Liver (tissue), 9 donors: Measurements from ENCODE around the gene KCNK10. TPM values are rescaled to one million over a fixed set of nuclear protein-coding genes. Genes with fewer than 3 reads are reported as not detected.

Source experiments
- DNase-seq: peaks from one replicate; pipeline ENCODE4 v3.0.0-alpha.2; 2017; ENCODE audit warnings: low spot score
- H3K27ac ChIP-seq, 2 donors: one replicate each; pipeline ENCODE4 v1.7.0; 2013; ENCODE audit warnings: inconsistent platforms in 2 of 2, low read length in 2 of 2, control low read depth in 1 of 2, low read depth in 1 of 2, mild to moderate bottlenecking in 1 of 2
- H3K27me3 ChIP-seq, 4 donors: one replicate each; pipeline versions ENCODE4 v1.6.1 to v1.7.0; 2013; ENCODE audit warnings: low read length in 3 of 4, inconsistent platforms in 1 of 4, mild to moderate bottlenecking in 1 of 4, moderate library complexity in 1 of 4; ENCODE audit not compliant: control insufficient read depth in 4 of 4, insufficient read depth in 4 of 4
- H3K36me3 ChIP-seq, 4 donors: one replicate each; pipeline versions ENCODE4 v1.6.1 to v1.7.0; 2013; ENCODE audit warnings: low read length in 3 of 4, mild to moderate bottlenecking in 3 of 4, low read depth in 1 of 4, moderate library complexity in 1 of 4; ENCODE audit not compliant: control insufficient read depth in 4 of 4, insufficient read depth in 3 of 4
- H3K4me1 ChIP-seq, 4 donors: one replicate each; pipeline versions ENCODE4 v1.6.1 to v1.7.0; 2013; ENCODE audit warnings: low read length in 3 of 4, mild to moderate bottlenecking in 3 of 4, moderate library complexity in 1 of 4; ENCODE audit not compliant: control insufficient read depth in 4 of 4, insufficient read depth in 4 of 4
- H3K4me3 ChIP-seq, 3 donors: one replicate each; pipeline versions ENCODE4 v1.6.1 to v1.7.0; 2013; ENCODE audit warnings: low read length in 3 of 3, control low read depth in 1 of 3, low read depth in 1 of 3, mild to moderate bottlenecking in 1 of 3
- H3K9ac ChIP-seq, 2 donors: one replicate each; pipeline ENCODE4 v1.7.0; 2013; ENCODE audit warnings: low read length in 2 of 2, mild to moderate bottlenecking in 2 of 2, moderate library complexity in 2 of 2, control low read depth in 1 of 2, low read depth in 1 of 2
- H3K9me3 ChIP-seq, 4 donors: one replicate each; pipeline versions ENCODE4 v1.6.1 to v1.7.0; 2013; ENCODE audit warnings: low read length in 3 of 4; ENCODE audit not compliant: control insufficient read depth in 4 of 4
- ATF3 ChIP-seq: IDR thresholded peaks from 2 replicates; pipeline ENCODE4 v1.6.1; 2016; ENCODE audit warnings: antibody characterized with exemption
- EGR1 ChIP-seq, 2 donors: IDR thresholded peaks; 2 replicates each; pipeline ENCODE4 v1.6.1; 2016 to 2018; ENCODE audit warnings: antibody characterized with exemption in 2 of 2, low read depth in 2 of 2
- FOXA1 ChIP-seq: IDR thresholded peaks from 2 replicates; pipeline ENCODE4 v1.6.1; 2016; ENCODE audit warnings: antibody characterized with exemption
- FOXA2 ChIP-seq: IDR thresholded peaks from 2 replicates; pipeline ENCODE4 v1.6.1; 2016; ENCODE audit warnings: antibody characterized with exemption
- GABPA ChIP-seq, 2 donors: IDR thresholded peaks in 1 of 2; conservative IDR thresholded peaks in 1 of 2; 2 replicates each; pipeline ENCODE4 v1.6.1; 2016; ENCODE audit warnings: antibody characterized with exemption in 2 of 2, mild to moderate bottlenecking in 1 of 2, moderate library complexity in 1 of 2
- HNF4A ChIP-seq, 2 donors: conservative IDR thresholded peaks; 2 replicates each; pipeline ENCODE4 v1.6.1; 2016; ENCODE audit warnings: antibody characterized with exemption in 2 of 2, mild to moderate bottlenecking in 2 of 2
- HNF4G ChIP-seq: IDR thresholded peaks from 2 replicates; pipeline ENCODE4 v1.6.1; 2016; ENCODE audit warnings: antibody characterized with exemption
- MAX ChIP-seq: IDR thresholded peaks from 2 replicates; pipeline ENCODE4 v1.6.1; 2016; ENCODE audit warnings: antibody characterized with exemption
- SP1 ChIP-seq: IDR thresholded peaks from 2 replicates; pipeline ENCODE4 v1.6.1; 2018; ENCODE audit warnings: antibody characterized with exemption, mild to moderate bottlenecking
- TAF1 ChIP-seq: conservative IDR thresholded peaks from 2 replicates; pipeline ENCODE4 v1.6.1; 2016; ENCODE audit warnings: antibody characterized with exemption, mild to moderate bottlenecking
- YY1 ChIP-seq: IDR thresholded peaks from 2 replicates; pipeline ENCODE4 v1.6.1; 2016; ENCODE audit warnings: antibody characterized with exemption, mild to moderate bottlenecking
- ZBTB33 ChIP-seq: IDR thresholded peaks from 2 replicates; pipeline ENCODE4 v1.6.1; 2016; ENCODE audit warnings: antibody characterized with exemption
- WGBS: extraction: QIAGEN DNeasy Blood & Tissue Kit; methylation state at CpG from one replicate; pipeline ENCODE4 v1.1.7; 2013; 5-methylcytosine and 5-hydroxymethylcytosine counted together
- polyA plus RNA-seq, 2 donors: library from polyadenylated mRNA; stranded (reverse) in 1 of 2; unstranded in 1 of 2; fragments of 200-250 nt in 1 of 2; fragments of >200 nt in 1 of 2; fragmentation: Nextera tagmentation in 1 of 2; extraction: Ambion mirVana in 1 of 2; gene quantifications; one replicate each; pipeline versions ENCODE4 v1.2.1 to v1.2.3, GENCODE V29; 2013 to 2015
- total RNA-seq, 2 donors: library from RNA; depleted of rRNA; stranded (reverse); fragments of >200 nt; gene quantifications; one replicate each; pipeline ENCODE4 v1.2.3, GENCODE V29; 2014
- TF ChIP-seq, protein P1 (sequence below): fragments of 150-350 bp; IDR thresholded peaks from 2 replicates; pipeline ENCODE4 v1.5.1; 2017; ENCODE audit warnings: improper control_type of control experiment, low read depth, low read length; ENCODE audit not compliant: missing input control
- donor health status: healthy.
- donor health status: healthy.
- donor health status: healthy.
- donor health status: healthy.
- donor health status: healthy.

The KCNK10 gene
- total and polyA plus RNA-seq, 4 donors = 0.05 TPM; not detected in 3

- Histone ChIP-seq H3K4me3 (no peak overlapping the region), H3K27ac (no peak overlapping the region), H3K9ac (no peak overlapping the region), H3K9me3 (no peaks in the 10 kb centered on the region), H3K4me1 (no peaks in the 10 kb centered on the region), H3K27me3 (no peaks in the 10 kb centered on the region), H3K36me3 (no peaks in the 10 kb centered on the region)
- 76% methylated on average over 4 of the region's 4 CpGs for WGBS
- no peak for TF ChIP-seq SP1
- no peak for TF ChIP-seq TAF1
- no peak for TF ChIP-seq HNF4A (conservative IDR thresholded peaks at IDR 0.05)
- no peak for TF ChIP-seq ATF3
- no peak for TF ChIP-seq ZBTB33
- TF ChIP-seq FOXA2 = no peak
- TF ChIP-seq YY1 = no peak
- TF ChIP-seq, protein P1, sequence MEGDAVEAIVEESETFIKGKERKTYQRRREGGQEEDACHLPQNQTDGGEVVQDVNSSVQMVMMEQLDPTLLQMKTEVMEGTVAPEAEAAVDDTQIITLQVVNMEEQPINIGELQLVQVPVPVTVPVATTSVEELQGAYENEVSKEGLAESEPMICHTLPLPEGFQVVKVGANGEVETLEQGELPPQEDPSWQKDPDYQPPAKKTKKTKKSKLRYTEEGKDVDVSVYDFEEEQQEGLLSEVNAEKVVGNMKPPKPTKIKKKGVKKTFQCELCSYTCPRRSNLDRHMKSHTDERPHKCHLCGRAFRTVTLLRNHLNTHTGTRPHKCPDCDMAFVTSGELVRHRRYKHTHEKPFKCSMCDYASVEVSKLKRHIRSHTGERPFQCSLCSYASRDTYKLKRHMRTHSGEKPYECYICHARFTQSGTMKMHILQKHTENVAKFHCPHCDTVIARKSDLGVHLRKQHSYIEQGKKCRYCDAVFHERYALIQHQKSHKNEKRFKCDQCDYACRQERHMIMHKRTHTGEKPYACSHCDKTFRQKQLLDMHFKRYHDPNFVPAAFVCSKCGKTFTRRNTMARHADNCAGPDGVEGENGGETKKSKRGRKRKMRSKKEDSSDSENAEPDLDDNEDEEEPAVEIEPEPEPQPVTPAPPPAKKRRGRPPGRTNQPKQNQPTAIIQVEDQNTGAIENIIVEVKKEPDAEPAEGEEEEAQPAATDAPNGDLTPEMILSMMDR = no peak
- TF ChIP-seq GABPA (IDR thresholded peaks at IDR 0.05 in 1 of 2, conservative IDR thresholded peaks at IDR 0.05 in 1 of 2) = no peak
- no peak for TF ChIP-seq FOXA1
- no peak for TF ChIP-seq MAX
- no peak for TF ChIP-seq HNF4G
- DNase-seq = no peak
These were observed 120.8 kb downstream of the KCNK10 start for GRCh38 chr14:88202286-88202685.

GRCh38 chr14:88201851-88202250 is 121.2 kb downstream of the KCNK10 start:
- Histone ChIP-seq H3K27me3 (no peaks in the 10 kb centered on the region), H3K4me1 (no peaks in the 10 kb centered on the region), H3K27ac (no peak overlapping the region), H3K9me3 (no peaks in the 10 kb centered on the region), H3K9ac (no peak overlapping the region), H3K4me3 (no peak overlapping the region), H3K36me3 (no peaks in the 10 kb centered on the region)
- no peak for DNase-seq
- 83% methylated on average over 2 of the region's 2 CpGs for WGBS
- TF ChIP-seq HNF4A (conservative IDR thresholded peaks at IDR 0.05) (no peak), YY1 (no peak), ZBTB33 (no peak), MAX (no peak), HNF4G (no peak), EGR1 (IDR thresholded peaks at IDR 0.05; ENCODE audit: low read depth in 2 of 2) (no peak), ATF3 (no peak)
